Gastroesophageal sphincter (tissue), 2 donors: Measurements from ENCODE around the gene NAA20.
"Not testable (repeated sequence)": the region's sequence is repeated elsewhere in the genome, so short reads cannot be mapped to it uniquely, and the experiment has no call there.

Experiments
- EP300 ChIP-seq: sonication (generic); formaldehyde crosslinking; IDR thresholded peaks from one replicate; pipeline ENCODE4 v1.6.1; 2017; ENCODE audit warnings: antibody characterized with exemption, mild to moderate bottlenecking
- POLR2AphosphoS5 ChIP-seq: sonication (generic); formaldehyde crosslinking; IDR thresholded peaks from one replicate; pipeline ENCODE4 v1.6.1; 2017; ENCODE audit warnings: antibody characterized with exemption

DNA sequence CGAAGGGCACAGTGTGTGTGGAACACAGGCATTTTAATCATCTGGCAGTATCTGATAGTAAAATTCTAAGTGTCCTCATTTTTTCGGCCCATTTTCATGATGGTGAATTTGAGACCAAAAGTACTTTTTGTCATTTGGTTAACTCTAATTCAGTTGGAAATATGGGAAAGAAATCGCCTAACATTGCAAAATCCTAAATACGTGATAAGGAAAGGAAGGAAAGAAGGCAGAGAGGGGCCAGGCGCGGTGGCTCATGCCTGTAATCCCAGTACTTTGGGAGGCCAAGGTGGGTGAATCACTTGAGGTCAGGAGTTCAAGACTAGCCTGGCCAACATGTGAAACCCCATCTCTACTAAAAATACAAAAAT is 13.2 kb upstream of the NAA20 start:
- not testable (repeated sequence) for TF ChIP-seq POLR2AphosphoS5, EP300
